HUDEP-2 (cell line): ENCODE results near the gene RHBDF2.
A peak's percentile ranks its signal among the peaks of the same experiment; 100 is the strongest.

Experiments
- DNase-seq, 76 experiments: peaks; one replicate each; lab custom pipeline; 2025; ENCODE audit not compliant: unreplicated experiment in 76 of 76; lab: John Stamatoyannopoulos, UW

Gene RHBDF2

GRCh38 chr17:76445697-76446448, 55.4 kb downstream of the RHBDF2 start:
- no peak for DNase-seq

DNA sequence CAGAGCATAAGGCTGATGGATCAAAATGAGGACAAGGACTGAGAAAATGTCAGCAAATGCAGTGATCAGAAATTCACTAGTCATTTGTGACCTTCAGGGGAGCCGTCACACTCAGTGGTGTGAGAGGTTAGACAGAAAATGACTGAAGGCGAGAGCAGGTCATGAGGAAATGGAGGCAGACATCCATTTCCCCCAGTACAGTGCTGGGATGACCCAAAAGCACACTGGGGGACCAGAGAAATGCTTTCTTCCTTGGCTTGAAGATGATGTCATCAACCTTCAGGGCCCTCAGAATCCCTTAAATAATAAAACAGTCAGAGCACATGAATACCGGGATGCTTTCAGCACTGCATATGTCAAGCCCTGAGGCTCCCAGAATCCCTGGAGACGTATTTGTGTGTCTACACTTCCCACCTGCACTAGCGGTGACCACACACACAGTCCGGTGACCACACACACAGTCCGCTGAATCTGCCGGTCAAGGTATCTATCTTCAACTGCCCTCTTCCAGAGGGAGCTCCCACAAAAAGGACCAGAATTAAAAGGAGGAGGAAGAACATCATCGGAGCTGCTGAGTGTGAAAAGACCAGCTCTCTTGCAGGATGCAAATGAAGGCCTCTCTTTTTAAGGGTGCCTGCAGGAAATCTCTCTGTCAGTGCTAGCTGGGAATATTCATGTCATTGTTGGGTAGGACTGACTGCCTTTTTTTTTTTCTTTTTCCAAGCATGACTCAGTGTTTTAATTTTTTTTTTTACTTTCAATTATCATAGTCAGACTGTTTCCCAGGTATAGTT, 56.5 kb downstream of the RHBDF2 start:
- DNase-seq, result no peak

DNA sequence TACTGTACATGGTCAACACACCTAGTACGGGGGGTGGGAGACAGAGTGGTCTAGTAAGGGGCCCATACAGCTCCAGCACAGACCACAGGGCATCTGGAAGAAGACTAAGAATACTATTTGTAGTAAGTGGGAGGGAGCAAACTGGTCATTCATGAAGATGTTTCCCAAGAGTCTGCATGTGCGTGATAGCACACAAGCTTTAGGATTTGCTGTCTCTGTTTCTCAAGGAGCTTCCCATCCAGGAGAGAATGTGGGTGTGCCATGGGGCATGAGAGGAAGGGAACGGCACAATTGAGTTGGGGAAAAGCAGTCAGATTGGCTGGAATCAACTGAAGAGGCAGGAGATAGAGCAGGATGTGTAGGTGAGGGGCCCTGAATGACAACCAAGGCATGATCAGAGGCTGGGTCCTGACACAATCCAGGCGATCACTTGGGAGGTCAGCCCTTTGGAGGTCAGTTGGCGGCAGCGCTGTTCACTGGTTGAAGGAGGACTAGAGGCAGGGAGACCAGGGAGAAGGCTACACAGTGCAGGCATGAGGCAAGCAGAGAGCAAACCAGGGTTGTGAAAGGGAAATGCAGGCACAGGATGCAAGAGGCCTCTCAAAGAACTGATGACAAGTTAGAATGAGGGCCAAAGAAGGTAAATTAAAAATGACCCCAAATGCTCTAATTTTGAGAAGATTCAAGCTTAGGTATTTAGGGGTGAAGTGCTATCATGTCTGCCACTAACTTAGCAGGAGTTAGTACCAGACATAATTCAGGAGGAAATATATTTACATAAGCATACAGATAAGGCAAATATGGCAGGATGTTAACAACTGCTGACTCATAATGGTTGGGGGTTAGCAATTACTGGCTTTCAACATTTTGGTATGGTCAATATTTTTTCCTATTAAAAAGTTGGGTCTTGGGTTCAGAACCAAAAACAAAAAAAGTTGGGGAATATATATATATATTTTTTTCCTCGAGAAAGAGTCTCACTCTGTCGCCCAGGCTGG, 58.6 kb downstream of the RHBDF2 start:
- no peak for DNase-seq

DNA sequence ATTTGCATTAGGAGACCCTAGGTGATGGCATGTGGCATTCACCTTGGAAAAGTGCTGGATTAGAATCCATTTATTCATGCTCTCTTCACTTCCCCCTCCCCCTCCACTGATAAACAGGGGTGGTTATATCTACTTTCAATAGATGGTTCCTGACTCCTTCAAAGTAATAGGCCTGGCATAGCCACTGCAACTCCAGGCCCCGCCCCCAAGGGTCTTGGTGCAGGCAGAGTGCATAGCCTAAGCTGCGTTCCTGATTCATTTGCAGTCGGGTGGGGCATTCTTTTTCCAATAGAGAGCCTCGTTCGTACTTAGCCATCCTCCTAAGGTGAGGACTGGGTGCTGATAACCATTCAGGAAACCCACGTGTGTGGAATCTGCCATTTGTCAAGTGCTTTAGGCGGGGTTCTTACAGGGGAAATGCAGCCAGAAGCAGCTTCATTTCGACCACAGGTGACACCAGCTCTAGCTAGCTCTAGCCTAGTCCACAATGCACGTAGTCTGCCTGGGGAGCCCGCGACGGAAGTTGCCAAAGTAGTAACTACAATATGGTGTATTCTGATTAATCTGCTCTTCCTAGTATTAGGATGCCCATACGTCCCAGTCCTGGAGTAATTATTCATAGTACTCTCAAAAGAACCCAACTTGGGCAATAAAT, 59.4 kb downstream of the RHBDF2 start:
- DNase-seq, result peak in 6 of 76 experiments; percentile 10 to 35 (median 20)

DNA sequence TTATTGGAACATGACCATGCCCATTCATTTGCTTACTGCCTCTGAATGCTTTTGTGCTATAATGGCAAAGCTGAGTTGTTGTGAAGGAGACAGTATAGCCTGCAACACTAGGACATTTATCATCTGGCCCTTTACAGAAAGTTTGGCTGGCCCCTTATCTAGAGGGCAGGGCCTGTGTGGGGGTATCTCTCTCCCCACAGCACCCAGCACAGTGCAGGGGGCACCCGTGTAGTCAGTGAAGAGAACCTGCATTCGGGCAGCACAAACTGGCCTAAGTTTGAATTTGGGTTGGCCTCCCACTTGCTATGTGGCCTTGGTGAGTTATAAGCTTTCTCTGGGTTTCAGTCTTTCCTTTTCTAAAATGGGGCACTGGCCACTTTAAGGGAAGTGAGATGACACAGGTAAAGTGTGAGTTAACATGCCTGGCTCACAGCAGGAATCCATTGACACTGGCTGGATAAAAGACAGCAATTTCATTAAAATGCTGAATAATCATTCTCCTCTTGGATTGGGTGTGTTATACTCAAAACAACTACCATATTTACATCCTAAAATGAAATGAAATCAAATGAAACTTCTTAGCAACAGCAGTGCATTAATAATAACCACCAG, 60.4 kb downstream of the RHBDF2 start:
- DNase-seq, result peak in 64 of 76 experiments; percentile 8 to 70 (median 47)

DNA sequence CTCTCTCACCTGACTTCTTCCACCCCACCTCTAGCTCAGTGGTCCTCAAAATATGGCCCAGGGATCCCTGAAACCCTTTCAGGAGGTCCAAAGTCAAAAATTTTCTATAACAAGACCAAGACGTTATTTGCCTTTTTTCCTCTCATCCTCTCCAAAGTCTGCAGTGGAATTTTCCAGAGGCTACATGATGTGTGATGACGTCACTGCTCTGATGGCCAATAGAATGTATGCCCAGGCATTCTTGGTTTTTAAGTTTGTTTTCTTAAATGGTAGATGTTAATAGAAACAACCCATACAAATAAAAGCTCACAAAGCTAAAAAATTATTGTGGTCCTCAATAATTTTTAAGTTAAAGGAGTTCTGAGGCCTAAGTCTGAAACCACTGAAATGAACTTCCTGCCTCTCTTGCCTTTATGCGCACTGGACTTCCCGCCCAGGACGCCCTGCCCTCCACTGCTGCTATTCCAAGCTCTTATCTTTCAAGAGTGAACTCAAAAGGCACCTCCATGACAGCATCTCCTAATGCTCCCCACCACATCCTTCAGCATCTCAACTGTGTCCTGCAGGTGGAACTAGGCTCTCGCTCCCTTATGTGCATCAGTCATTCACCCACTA, 61.8 kb downstream of the RHBDF2 start:
- DNase-seq, result no peak

- no peak for DNase-seq
Measured at GRCh38 chr17:76438906-76439305, 62.3 kb downstream of the RHBDF2 start.

- no peak for DNase-seq
Measured at GRCh38 chr17:76437467-76438402, 63.5 kb downstream of the RHBDF2 start.

DNA sequence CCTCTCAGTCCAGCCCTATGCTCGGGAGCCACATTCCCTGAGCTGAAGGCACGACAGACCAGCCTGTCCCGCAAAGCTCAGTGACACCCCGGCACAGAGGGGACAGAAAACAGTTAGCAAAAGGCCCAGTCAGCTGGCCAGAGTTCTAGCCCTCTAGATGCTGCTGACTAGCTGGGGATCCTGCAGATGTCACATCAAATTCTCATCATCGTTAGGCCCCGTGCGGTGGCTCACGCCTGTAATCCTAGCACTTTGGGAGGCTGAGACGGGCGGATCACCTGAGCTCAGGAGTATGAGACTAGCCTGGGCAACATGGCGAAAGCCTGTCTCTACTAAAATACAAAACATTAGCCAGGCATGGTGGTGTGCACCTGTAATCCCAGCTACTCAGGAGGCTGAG, 65.5 kb downstream of the RHBDF2 start:
- DNase-seq, result no peak

DNA sequence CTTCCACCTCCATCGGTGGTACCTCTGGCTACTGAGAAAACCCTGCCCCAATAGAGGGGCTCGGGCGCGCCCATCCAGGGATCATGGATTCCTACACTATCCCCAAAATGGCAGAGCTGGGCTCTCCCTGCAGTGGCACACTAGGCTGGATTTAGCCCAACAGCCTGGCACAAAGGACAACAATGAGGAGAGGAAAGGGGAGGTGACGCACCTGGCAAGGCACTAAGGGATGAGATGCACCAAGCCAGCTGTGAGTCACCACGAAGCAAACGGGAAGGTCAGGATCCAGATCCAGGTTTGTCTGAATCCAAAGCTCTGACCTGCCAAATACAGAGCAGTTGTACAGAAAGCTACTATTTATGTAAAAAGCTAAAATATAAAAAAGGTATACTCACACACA, 66.4 kb downstream of the RHBDF2 start:
- DNase-seq, result no peak

- no peak for DNase-seq
Measured at GRCh38 chr17:76433693-76434092, 67.5 kb downstream of the RHBDF2 start.

- DNase-seq, result peak in 12 of 76 experiments; percentile 9 to 41 (median 17)
Measured at GRCh38 chr17:76432712-76433336, 68.4 kb downstream of the RHBDF2 start.

GRCh38 chr17:76432004-76432403, 69.2 kb downstream of the RHBDF2 start:
- DNase-seq, result no peak

DNA sequence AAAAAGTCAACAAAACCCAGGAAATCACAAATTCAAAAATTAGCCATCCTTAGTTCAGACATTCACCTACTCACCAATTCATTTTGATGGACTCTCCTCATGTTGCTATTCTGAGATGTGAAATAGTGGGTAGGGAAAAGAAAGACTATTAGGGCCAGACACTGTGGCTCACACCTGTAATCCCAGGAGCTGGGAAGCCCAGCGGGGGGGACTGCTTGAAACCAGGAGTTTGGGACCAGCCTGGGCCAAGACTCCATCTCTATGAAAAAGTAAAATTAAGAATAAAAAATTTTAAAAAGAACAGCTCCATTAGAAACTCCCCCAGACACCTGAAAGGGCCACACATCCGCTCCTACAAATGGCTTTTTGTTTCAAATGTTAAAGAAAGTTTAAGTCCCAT, 69.7 kb downstream of the RHBDF2 start:
- no peak for DNase-seq

- no peak for DNase-seq
Measured at GRCh38 chr17:76428511-76428910, 72.7 kb downstream of the RHBDF2 start.

- no peak for DNase-seq
Measured at GRCh38 chr17:76427501-76428231, 73.6 kb downstream of the RHBDF2 start.

GRCh38 chr17:76426853-76427252, 74.4 kb downstream of the RHBDF2 start:
- no peak for DNase-seq
